OCI-LY3 (cell line): ENCODE results near the gene KLF1.

Experiments used
- CTCF ChIP-seq: fragments of 200-600, 300-600 bp; sonication (generic); IDR thresholded peaks from 2 replicates; pipeline ENCODE4 v1.5.1; 2014; ENCODE audit warnings: antibody characterized with exemption, low read length, low read depth
- EZH2phosphoT487 ChIP-seq: fragments of 200-600 bp; shearing (Covaris generic); IDR thresholded peaks from 2 replicates; pipeline ENCODE4 v1.6.1; 2018; ENCODE audit warnings: antibody characterized with exemption, mixed run types, low read depth

- TF ChIP-seq CTCF, result no peak
- no peak for TF ChIP-seq EZH2phosphoT487
Observed at GRCh38 chr19:12867120-12868099, 19.6 kb downstream of the KLF1 start.
